NCI-H1105 (cell line): ENCODE results near the gene RERE.

Experiments
- DNase-seq: peaks from one replicate; lab custom pipeline; 2025; lab: John Stamatoyannopoulos, UW

Gene RERE

DNA sequence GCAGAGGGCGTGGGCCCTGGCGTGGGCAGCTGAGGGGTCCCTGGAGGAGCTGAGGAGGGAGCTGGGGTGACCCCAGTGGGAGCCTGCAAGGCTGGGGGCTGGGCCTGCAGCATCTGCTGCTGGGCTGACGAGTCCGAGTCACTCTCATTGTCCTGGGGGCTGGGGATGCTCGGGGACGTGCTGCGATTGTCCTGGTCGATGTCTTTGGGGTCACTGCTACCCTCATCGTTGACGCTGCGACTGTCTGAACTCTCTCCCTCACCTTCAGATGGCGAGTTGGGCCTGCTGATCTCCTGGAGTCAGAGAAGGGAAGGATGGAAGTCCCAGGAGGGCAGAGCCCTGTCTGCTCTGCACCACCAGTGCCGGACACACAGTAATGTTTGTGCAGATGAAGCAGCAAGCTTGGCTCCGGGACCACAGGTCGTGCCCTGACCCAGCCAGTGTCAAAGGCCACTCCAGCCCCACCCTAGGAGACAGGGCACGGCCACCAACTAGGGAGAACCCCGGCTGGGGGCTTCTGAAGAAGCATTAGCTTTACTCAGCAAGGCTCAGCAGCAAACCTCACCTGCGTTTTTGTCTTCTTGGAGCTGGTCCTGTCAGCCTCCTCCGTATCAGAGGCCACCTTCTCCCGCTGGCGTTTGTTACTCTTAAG, 456.1 kb downstream of the RERE start:
- DNase-seq, result no peak

GRCh38 chr1:8360493-8361197, 456.8 kb downstream of the RERE start:
- no peak for DNase-seq

GRCh38 chr1:8359617-8360481, 457.6 kb downstream of the RERE start:
- DNase-seq, result no peak

GRCh38 chr1:8358897-8359616, 458.4 kb downstream of the RERE start:
- no peak for DNase-seq

DNA sequence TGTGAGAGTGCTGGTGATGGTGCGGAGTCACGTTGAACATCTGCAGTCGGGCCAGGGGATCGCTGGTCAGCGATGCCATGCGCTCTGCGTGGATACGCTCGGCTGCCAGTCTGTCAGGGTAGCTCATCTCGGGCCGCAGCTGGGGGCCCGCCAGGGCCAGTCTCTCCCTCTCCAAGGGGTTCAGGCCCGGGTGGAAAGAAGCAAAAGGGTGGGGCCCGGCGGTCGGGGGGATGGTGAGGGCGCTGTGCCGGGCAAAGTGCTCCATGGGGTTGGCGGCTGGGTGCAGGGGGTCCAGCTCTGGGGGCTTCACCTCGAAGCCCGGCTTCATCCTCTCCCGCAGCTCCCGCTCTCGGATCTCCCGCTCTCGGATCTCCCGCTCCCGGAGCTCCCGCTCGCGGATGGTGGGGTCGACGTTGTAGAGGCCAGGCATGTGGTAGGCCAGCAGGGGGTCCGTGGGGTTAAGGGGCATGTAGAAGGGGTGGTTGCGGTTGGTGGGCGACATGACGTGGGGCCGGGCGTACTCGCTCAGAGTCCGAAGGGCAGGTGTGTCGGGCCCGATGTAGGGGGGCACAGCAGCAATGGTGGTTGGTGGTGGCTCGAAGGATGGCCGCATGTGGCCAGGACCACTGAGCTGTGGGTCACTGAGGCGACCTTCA, 459.1 kb downstream of the RERE start:
- no peak for DNase-seq

DNA sequence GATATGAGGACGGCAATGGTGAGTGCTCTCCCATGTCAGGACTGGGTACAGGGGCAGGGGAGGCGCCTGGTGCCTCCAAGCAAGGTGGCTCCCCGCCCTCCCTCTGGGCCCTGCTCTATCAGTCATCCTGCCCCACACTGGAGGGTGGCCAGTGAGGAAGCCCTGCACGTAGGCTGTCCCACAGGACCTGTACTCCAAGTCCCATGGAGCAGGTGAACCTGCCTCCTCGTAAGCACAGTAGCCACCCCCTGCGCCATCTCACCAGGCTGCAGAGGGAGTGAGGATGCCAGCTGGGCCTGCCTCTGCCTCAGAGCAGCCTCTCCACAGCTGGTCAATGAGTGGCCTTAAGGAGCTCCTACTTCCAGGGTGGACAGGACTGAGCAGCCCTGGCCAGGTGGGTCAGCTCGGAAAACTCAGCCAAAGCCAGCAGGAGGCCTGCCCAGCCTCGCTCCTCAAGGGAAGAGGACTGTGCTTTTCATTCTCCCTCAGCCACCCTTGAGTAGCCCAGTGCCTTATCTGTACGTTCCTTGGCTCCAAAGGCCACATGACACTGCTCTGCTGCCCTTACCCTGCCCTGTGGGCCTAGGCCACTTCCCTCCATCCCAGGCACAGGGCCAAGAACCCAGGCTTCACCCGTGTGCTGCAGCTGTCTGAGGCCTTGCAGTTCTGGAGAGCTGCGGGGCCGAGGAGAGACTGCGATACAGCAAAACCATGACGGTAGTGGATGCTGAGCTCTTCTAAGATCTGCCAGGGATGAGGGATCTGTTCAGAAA, 459.9 kb downstream of the RERE start:
- DNase-seq, result no peak

GRCh38 chr1:8356256-8357209, 460.9 kb downstream of the RERE start:
- no peak for DNase-seq

DNA sequence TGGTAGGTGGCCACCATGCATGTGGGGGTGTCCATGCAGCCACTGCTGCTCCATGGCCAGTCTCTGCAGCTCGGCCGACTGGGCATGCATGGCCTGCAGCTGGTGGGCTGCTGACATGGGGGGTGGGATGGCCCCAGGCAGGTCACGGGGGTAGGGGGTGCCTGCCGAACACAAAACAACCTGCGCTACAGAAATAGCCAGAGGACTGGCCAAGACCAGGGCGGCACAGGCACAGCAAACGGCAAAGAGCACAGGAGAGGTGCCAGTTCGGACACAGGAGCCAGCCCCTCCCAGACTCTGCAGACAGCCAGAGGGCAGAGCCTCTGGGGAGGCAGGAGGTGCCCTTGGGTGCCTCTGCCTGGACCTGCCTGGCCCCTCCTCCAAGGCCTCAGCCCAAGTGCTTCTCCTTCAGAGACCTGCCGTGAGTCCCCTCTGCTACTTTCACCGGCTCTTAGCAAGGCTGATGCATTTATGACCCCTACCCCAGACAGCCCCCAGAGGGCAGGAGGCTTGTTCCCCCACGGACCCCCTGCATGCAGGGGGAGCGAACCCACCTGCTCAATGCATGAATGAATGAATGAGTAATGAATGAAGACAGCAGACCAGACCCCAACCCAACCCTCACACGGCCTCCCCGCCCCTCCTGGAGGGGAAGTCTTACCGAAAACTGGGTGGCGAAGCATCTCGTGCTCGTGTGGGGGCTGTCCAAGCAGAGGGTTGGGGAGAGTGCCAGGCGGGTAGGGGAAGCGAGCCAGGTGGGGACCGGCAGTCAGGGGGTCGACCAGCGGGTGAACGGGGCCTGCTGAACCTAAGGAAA, 461.8 kb downstream of the RERE start:
- no peak for DNase-seq

GRCh38 chr1:8354038-8354437, 463.4 kb downstream of the RERE start:
- DNase-seq, result no peak

DNA sequence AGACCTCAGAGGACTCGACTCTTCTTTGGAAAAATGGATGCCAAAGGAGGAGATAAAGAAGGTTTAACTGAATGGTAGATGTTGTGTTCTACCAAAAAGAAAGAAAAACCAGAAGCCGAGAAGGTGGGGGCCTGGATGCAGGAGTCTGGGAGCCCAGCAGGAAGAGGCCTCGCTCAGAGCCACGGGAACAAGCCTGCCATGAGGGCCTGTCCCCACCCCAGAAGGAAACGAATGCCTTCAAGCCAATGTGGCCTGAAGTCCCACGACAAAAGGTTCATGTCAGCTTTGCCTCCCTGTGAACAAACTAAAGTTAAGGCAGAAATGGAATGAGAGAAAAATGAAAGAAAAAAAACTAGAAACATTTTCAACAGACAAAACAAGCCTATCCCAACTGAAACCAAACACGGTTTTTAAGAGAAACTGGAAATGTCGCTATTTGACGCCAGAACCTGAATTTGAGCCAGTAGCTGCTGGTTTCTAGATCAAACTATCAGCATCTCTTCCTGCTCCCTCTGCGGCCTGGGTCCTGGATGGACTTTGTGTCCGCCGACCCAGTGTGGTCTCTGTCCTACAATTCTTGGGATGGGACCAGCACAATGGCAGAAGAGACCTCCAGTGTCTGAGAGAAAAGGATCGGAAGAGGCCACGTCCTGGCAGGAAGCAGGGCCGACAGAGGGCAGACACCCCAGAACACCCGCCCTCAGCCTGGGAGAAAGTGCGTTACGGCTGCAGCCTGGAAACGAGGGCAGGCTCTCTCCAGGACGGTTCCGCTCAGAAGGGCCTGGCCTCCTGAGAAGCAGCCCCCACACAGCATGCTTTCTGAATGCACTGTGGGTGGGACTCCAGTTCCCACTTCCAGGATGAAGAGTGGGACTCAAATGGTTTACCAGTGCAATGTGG, 464.3 kb downstream of the RERE start:
- no peak for DNase-seq

DNA sequence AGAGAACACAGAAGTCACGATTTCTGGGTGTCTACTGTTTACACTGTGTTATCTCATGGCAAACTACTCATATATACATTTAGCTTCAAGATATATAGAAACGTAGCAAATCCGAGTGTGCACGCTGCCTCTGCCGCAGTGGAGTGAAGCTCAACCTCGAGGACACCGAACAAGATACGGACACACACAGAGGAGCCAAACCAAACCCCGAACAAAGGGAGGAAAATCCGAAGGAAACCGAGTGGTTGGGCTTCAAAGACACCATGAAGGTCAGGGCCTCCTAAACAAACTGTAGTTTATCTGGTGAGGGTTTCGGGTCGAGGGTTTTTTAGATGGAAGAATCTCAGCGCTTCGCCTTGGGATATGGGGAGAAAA, 465.0 kb downstream of the RERE start:
- DNase-seq, result no peak

GRCh38 chr1:8351693-8352470, 465.6 kb downstream of the RERE start:
- DNase-seq, result no peak

DNA sequence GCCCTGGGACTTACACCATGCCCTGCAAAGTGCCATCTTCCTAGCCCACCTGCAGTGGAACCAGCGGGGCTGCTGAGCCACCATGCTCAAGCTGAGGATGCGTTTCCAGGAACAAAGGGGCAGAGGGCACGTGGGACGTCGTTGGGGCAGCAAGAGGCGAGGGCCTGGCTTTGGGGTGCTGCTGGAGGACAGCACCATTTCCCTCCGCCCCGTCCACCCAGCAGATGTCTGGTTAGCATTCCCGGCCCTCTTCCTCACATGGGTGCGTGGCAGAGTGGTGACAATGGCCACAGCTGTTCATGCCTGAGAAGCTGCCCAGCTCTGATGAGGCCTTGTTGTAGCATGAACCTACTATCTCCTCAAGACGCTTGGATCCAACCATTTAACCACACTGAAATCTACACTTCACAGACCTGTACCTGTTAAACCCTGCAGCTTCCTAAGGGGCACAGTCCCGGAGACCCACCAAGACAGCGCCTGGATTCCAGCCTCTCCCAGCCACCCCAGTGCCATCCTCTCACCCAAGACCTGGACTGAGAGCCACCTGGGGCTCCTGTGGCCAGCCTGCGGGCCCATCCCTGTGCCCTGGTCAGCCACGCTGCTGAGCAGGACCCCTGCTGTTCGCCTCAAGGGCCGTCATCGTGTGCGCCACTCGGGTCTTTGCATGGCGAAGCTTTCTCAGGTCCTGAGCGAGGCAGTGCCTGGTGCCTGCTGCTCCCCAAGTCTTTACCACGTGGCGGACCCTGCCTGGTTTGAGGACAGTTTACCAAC, 466.3 kb downstream of the RERE start:
- DNase-seq, result no peak

DNA sequence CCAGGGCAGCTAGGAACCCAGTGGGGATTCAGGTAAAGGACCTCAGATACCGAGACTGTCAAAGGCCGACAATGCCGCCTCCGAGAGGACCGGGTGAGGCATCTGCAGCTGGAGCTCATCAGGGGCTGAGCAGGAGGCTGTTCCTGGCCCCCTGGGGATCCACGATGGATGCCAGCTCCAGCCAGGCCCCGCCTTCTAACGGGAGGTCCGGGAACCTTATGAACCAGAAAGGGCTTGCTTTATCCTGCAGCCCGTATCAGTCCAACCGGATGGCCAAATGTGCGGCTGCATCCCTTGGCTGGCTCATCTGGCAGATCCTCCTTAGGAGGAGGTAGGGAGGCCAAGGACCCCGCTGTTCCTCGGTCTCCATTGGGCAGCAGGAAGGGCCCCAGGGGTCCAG, 467.5 kb downstream of the RERE start:
- DNase-seq, result no peak

DNA sequence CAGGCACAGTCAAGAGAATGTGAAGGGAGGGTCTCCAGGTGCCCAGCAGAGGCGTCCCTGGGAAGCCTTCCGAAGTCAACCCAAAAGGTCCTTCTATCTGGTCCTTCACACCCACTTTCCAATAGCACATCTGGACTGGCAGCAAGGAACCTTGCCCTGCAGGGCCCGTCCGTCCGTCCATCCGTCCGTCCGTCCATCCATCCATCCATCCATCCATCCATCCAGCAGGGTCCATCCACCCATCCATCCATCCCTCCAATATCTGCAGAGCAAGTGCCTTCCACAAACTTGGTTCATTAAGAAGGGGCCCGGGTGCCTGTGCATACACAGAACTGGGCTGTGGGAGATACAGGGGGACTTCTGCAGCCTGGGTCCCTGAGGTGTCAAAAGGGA, 468.0 kb downstream of the RERE start:
- no peak for DNase-seq

DNA sequence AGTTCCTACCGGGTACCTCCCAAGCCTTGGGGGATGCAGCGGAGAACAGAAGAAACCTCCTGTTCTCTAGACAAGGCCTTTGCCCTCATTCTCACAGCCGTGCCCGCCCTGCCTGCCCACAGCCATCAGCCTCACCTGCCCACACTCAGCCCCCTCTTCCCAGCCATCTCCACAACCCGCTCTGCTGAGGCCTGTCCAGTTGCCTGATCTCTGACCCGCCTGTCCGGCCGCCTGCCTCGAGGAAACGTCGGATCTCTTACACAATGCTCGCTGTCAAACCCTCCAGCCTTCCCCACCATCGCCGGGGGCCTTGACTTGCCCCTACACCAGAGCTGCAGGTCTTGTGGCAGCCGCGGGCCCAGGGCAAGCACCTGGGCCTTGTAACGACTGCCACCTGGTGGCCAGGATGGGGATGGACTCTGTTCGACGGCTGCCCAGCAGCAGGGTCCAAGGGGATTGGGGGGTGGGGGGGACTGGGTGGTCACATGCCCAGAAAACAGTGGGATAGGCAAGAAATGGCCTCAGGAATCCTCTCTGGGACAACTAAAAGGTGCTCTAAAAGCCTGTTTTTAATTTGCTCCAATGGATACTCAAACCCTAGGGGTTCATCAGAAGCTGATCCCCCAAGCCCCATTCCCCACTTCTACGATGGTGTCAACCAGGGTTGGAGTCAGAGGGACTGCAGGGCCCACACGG, 468.5 kb downstream of the RERE start:
- peak; percentile 45 for DNase-seq
